DMS79 treated with DMSO at 0.1 percent for 48 hours (cell line): ENCODE results near the gene MCTP1.

Experiments used
- DNase-seq: peaks from one replicate; lab custom pipeline; 2025; lab: John Stamatoyannopoulos, UW

Gene MCTP1

GRCh38 chr5:94698197-94698596 is 586.7 kb downstream of the MCTP1 start:
- DNase-seq = no peak

- no peak for DNase-seq
Measured at GRCh38 chr5:94694671-94695070, 590.2 kb downstream of the MCTP1 start.

GRCh38 chr5:94693845-94694370 is 591.0 kb downstream of the MCTP1 start:
- peak; percentile 36 for DNase-seq

- peak; percentile 92 for DNase-seq
Measured at GRCh38 chr5:94693043-94693822, 591.7 kb downstream of the MCTP1 start.

- peak; percentile 53 for DNase-seq
Measured at GRCh38 chr5:94692581-94692980, 592.3 kb downstream of the MCTP1 start.

GRCh38 chr5:94691949-94692348 is 592.9 kb downstream of the MCTP1 start:
- peak; percentile 42 for DNase-seq

- peak; percentile 72 for DNase-seq
Measured at GRCh38 chr5:94691291-94691690, 593.6 kb downstream of the MCTP1 start.

GRCh38 chr5:94690778-94691177 is 594.1 kb downstream of the MCTP1 start:
- peak; percentile 92 for DNase-seq

- DNase-seq = peak; percentile 52
Measured at GRCh38 chr5:94689908-94690307, 595.0 kb downstream of the MCTP1 start.

GRCh38 chr5:94682814-94683520 is 601.9 kb downstream of the MCTP1 start:
- no peak for DNase-seq

GRCh38 chr5:94675965-94676618 is 608.8 kb downstream of the MCTP1 start:
- no peak for DNase-seq

GRCh38 chr5:94674490-94675382 is 610.2 kb downstream of the MCTP1 start:
- no peak for DNase-seq

GRCh38 chr5:94672746-94673145 is 612.1 kb downstream of the MCTP1 start:
- DNase-seq = no peak

GRCh38 chr5:94670726-94671125 is 614.2 kb downstream of the MCTP1 start:
- DNase-seq = no peak

- DNase-seq = no peak
Measured at GRCh38 chr5:94667937-94668336, 617.0 kb downstream of the MCTP1 start.

- DNase-seq = no peak
Measured at GRCh38 chr5:94661086-94661485, 623.8 kb downstream of the MCTP1 start.

- no peak for DNase-seq
Measured at GRCh38 chr5:94660506-94660905, 624.4 kb downstream of the MCTP1 start.

GRCh38 chr5:94658272-94658671 is 626.6 kb downstream of the MCTP1 start:
- no peak for DNase-seq
